Activated CD4-positive, alpha-beta T cell treated with anti-CD3 and anti-CD28 coated beads for 4 hours (primary cell): Measurements from ENCODE around the gene GFOD2.
"Not testable (repeated sequence)": the region's sequence is repeated elsewhere in the genome, so short reads cannot be mapped to it uniquely, and the experiment has no call there.

ENCODE experiments used
- DNase-seq, 2 donors: peaks; one replicate each; pipeline ENCODE4 v3.0.0-alpha.2; 2020

GFOD2 gene

DNA sequence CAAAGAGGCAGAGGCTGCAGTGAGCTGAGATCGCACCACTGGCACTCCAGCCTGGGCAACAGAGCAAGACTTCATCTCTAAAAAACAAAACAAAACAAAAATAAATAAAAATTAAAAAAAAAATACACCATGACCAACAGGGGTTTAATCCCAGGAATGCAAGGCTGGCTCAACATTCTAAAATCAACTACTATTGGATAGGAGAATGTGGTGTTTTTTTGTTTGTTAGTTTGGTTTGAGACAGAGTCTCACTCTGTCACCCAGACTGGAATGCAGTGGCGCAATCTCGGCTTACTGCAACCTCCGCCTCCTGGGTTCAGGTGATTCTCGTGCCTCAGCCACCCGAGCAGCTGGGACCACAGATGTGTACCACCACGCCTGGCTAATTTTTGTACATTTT, 19.9 kb downstream of the GFOD2 start:
- no peak for DNase-seq

DNA sequence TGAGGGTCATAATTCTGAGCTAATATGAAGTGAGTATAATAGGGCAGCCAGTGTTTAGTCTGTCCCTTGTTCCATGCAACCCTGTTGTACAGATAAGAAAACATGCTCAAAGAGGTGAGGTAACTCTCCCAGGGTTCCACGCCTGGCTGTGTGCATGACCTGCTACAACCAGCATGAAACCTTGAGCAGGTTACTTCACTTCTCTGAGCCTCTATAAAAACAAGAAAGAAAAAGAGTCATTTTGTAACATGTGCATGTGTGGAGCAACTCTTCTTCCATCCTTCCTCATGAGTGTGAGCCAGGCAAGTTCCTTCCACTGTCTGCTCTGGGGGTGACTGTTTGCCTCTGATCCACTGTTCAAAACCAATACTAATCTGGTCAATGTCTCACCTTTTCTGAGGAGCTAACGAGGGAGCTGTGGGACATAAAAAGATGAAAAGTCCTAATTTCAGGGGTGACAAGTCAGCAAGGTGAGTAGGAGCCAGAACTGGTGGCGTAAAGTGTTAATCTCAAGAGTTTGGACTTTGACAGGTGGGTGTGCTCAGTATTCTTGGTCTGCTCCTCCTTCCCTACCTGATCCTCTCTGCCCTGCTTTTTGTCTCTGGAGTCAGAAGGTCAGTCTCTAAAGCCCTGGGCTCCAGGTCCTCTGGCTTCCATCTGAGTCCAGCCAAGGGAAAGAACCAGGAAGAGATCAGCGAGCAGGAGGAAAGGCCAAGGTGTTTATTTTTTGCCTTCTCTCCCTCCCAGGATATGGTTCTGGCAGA, 21.5 kb downstream of the GFOD2 start:
- no peak for DNase-seq

DNA sequence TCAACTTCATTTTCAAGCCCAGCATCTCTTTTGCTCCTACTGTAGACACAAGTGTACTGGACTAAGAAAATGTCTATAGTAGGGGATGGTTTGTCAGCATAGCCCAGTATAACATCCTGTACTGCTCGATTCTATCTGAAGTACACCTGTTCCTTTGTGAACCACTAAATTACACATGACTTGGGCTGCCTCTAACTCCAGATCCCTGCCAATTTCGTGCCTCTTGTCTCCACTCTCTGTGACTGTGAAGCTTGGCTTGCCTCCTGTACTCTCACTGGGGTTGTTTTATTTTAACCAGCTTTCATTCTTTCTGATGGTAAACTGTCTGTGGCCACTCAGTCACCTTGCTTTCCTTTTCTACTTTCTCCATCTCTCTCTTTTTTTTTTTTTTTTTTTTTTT, 24.5 kb downstream of the GFOD2 start:
- DNase-seq = no peak

DNA sequence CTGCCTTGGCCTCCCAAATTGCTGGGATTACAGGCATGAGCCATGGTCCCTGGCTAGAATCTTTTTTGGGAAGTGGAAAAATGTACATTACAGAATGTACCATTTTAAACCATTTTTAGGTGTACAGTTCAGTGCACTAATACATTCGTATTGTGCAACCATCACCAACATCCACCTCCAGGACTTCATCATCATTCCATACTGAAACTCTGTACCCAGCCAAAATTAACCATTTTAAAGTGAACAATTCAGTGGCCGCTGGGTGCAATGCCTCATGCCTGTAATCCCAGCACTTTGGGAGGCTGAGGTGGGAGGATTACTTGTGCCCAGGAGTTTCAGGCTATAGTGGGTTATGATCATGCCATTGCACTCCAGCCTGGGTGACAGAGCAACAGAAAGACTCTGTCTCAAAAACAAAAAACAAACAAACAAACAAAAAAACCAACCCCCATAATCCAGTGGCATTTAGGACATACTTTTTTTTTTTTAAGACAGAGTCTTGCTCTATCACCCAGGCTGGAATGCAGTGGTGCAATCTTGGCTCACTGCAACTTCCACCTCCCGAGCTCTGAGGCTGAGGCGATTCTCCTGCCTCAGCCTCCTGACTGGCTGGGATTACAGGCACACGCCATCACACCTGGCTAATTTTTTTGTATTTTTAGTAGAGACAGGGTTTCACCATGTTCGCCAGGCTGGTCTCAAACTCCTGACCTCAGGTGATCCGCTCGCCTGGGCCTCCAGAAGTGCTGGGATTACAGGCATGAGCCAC, 25.4 kb downstream of the GFOD2 start:
- not testable (repeated sequence) for DNase-seq

DNA sequence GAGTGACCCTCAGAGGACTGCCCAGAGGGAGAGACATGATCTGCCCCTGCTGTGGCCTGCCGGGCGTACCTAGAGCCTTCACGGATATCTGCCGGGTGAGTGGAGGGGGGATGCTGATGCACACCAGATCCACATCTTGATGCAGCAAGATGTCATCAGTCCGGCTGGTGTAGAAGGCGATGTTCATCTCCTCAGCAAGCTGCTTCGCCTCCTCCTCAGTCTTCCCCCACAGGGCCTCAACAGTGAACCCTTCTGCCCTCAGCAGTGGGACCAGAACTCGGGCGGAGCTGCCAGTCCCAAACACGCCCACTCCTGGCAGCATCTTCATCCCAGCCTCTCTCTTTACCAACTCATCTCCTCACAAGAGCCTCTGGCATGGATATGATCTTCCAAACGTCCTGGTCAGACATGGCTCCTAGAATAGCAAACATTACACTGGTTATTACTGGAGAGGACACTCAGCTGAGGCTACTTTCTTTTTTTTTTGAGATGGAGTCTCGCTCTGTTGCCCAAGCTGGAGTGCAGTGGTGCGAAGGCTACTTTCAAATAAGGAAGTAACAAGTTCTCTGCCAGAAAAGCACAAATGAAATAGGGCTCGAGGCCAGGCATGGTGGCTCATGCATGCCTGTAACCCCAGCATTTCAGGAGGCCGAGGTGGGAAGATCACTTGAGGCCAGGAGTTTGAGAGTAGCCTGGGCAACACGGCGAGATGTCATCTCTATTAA, 33.6 kb downstream of the GFOD2 start:
- no peak for DNase-seq

DNA sequence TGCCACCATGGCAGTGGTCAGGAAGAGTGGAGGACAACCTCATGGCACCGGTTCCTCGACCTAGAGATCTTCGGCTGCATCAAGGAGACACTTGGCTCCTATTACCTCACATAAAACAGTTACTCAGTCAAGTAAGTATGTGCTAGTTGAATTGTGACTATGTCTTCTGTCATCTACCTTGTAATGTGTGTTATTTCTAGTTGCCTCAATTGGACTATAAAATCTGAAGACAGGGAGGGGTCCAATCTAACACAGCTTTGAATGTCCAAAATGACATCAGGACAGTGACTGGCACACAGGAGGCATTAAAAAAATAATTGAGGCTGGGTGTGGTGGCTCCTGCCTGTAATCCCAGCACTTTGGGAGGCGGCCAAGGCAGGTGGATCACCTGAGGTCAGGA, 35.3 kb downstream of the GFOD2 start:
- DNase-seq = no peak

DNA sequence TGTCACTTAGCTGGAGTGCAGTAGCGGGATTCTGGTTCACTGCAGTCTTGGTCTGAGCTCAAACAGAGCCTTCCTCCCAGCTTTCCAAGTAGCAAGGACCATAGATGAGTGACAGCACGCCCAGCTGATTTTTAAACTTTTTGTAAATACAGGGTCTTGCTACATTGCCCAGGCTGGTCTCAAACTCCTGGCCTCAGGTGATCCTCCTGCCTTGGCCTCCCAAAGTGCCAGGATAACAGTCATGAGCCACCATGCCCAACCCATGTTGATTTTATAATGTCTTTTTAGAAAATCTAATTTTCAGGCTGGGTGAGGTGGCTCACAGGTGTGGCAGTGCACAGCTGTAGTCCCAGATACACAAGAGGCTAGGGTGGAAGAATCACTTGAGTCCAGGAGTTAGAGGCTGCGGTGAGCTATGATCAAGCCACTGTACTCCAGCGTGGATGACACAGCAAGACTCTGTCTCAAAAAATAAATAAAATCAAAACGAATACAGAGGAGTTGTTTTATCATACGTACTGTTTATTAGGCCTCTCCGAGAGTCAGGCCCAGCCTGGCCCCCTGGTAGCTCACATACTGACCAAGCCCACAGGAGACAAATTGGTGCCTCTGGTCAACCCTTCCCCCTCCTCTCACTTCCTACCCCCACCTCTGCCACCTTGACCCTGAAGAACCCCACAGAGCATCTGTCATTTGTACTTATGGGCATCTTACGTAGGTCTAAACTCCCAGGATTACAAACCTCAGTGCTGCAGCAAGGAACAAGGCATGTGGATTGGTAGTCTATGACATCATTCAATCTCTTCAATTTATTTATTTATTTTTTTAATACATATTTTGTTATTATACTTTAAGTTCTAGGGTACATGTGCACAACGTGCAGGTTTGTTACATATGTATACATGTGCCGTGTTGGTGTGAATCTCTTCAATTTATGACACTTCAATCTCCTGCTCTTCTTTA, 38.9 kb downstream of the GFOD2 start:
- no peak for DNase-seq

DNA sequence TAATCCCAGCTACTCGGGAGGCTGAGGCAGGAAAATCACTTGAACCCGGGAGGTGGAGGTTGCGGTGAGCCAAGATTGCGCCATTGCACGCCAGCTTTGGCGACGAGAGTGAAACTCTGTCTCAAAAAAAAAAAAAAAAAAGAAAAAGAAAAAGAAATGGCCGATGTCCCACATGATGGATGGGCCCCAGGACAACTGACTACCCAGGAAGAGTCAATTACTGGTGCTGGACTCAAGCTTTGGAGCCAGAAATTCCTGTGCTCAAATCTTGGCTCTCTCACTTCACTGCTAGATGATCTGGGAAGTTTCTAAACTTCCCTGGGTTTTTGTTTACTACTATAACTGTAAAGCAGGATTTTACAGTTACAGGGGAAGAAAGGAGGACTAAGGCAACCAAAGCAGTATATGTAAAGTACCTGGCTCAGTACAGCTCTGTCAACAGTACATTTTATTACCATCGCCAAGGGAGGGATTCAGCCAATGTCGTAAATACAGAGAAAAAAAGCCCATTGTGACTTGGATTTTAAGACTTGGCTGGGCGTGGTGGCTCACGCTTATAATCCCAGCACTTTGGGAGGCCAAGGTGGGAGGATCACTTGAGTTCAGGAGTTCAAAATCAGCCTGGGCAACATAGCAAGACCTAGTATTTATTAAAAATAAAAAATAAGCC, 40.6 kb downstream of the GFOD2 start:
- DNase-seq = no peak

DNA sequence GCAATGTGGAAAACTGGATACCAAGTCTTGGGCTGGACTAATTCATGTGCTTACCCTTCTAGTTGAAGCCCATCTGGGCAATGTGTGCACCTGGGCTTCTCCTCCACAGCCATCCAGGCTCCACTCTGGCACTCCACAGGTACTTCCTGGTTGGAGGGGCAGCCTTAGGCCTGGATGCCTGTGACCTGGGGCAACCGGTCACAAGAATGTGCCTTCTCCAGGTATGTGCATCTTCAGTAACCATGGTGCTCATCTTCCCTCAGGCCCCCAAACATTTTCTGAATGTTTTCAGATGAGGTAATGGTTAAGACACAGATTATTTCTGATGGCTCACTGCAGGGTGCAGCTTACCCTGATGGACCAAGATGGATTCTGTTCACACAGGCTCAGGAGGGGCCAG, 41.4 kb downstream of the GFOD2 start:
- no peak for DNase-seq

DNA sequence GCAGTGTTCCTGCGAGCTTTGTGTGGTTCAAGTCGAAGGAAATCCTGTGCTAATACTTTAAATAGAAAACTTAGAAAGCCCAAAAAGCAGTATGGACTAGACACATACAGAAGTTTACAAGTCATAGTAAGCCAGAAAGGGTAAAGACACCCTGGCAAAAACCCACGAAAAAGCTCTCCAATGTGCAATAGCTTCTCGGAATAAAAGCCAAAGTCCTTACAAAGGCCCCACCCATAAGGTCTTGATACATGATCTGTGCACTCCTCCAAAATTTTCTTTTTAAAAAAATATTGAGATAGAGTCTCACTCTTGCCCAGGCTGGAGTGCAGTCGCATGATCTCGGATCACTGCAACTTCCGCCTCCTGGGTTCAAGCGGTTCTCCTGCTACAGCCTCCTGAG, 42.2 kb downstream of the GFOD2 start:
- DNase-seq = no peak

DNA sequence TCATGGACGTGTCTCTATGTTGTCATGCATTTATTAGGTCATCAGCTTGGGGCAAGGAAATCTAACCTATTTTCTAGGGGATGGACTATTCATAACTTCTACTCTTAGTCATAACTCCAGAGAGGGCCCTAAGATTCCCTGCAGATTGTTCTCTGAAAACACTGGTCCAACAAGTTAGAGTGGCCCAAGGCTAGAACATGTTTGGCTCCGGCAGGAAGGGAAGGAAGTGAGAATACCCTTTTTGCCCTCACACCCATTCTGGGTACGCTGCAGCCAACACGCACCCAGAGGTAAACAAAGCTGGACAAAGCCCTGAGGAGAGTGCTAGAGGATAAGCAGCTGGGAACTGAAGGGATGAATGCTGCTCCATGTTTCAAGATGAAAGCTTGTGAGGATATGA, 42.6 kb downstream of the GFOD2 start:
- no peak for DNase-seq

DNA sequence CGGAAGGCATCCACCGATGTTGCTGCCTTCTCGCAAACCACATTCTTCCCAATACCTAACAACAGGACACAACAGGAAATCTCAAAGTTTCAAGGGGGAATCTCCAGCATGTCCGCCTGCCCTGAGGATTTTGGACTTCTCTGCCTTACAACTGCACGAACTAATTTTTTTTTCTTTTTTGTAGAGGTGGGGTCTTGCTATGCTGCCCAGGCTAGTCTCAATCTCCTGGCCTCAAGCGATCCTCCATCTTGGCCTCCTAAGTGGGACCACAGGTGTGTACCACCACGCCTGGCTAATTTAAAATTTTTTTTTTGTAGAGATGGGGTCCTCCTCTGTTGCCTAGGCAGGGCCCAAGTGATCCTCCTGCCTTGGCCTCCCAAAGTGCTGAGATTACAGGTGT, 43.1 kb downstream of the GFOD2 start:
- DNase-seq = no peak

DNA sequence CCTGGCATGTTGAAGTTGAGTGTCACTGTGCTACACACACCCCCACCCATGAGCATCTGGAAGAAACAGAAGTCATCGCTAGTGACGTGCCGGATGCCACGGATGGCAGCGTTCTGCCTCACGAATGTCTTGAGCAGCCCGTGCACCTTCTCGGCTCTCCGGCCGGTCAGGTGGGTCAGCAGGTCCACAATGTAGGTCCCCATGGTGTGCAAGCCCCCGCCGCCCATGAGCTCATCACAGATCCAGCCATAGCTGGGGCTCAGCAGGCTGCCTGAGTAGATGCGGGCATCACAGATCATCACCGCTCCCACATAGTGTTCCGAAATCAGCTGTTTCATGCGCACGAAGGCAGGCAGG, 43.6 kb downstream of the GFOD2 start:
- DNase-seq = no peak

DNA sequence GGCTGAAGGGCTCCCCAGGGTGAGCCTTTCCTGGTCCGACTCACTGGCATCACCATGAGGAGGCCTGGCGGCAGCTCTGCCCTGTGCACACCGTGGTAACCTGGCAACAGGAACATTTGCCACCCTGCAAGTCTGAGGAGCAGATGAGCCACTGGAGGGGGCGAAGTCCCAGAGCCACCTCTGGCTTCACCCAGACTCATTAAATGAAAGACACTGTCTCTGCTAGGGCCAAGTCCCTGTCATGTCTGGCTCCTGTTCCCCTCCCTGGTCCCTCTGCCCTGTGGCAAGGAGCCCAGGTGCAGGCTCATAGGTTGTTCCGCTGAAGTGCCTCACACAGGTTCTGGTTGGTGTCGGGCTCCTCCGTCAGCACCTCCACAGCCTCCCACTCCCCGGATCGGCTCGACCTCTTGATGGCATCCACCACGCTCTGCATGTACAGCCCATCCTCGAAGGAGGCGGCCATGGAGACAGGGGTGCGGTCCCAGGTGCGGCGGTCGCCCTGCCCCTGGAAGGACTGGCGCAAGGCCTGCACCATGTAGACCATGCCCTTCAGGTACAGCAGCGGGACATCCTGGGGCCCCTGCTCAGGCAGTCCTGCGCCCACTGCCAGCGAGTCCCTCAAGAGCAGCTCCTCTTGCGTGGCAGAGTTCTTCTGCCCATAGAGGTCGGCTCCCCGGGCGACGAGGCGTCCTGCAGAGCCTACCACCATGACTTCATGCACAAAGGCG, 44.1 kb downstream of the GFOD2 start:
- no peak for DNase-seq

DNA sequence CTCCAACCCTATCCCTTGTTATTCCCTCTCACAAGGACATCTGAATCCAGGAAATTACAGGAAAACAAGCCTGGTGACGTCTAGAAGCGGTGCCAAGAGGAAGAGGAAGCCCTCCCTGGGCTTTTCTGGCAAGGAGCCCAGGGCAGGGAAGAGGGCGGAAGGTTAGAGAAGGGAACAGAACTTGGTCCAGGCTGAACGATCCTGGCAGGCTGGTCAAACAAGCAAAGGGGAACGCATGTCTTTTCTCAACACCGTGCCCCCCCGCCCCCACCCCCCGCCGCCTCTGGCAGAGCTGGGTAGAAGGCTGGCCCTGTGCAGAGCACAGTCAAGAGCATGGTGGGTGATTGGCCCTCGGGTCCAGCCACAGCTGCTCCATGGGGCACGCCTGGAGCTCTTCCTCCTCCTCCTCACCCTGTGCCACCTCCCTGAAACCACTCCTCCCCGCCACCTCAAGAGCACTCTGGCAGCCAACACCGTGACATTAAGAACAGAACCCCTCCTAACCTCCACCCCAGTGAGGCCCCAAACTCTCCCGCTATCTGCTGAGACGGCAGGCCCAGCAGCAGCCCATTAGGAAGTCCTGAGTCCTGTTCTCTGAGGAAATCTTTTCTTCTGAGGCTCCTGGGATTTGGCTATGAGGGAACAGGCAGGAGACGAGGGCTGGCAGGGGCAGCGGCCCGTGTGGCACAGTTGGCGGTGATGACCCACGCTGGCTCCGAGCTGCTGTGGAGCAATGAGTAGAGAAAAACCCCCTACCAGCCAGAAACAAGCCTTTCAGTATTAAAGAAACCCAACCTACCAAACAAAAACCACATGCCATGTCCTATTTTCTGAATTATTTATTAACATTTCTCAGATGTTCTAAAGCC, 45.2 kb downstream of the GFOD2 start:
- no peak for DNase-seq

DNA sequence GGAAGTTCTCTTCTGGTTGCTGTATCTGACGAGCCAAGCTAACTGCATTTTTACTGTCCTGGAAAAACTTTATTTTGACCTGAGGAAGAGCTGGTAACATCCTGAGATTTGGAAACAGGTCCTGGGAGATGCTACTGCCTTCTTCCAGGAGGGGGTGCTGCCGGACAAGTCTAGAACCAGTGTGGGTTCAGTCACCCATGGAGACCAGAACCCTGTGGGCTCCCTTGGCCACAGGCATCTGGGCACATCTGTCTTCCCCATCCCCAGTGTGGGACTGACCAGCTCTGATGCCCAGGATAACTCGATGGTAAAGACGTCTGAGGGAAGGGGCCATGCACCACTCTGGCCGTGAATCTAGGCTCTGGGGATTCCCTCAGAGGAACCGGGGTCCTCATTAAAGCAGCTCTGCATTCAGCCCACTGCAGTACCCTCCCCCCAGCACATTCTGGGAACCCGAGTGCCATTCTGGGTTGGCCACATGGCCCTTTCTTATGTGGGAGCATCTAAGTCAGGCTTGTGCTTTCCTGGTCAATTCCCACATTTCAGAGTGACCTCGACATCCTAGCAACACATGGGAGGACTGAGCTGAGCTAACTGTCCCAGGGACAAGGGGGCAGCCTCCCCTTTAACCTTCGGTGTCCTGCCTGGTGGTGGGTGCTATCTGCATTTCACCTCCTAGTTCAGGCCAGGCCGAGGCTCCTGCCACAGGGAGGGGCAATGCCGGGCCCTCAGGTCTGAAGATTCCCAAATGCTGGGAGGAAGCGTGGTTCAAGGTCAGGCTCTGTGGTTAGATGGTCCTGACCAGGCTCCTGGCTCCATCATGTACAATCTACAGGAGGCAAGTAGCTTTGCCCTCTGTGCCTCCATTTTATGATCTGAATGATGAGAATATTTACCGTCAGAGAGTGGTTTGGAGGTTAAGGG, 46.1 kb downstream of the GFOD2 start:
- peak; percentile 51 for DNase-seq

DNA sequence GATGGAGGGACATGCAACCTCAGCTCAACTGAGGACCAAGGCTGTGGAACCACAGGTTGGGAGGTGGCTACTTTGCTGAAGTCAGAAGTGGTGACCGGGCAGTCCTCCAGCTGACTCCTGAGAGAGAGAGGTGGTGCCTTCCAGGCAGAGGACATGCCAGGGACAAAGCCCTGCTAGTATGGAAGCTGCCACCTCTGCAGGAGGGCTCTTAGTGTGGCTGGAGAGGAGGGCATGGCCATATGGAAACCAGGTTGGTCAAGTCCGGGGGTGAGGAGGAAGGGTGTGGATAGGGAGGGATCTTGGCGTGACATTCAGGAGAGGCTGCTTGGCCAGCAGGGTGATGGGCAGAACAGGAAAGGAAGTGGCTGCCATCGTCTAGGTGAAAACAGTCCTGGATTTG, 46.8 kb downstream of the GFOD2 start:
- DNase-seq = no peak

DNA sequence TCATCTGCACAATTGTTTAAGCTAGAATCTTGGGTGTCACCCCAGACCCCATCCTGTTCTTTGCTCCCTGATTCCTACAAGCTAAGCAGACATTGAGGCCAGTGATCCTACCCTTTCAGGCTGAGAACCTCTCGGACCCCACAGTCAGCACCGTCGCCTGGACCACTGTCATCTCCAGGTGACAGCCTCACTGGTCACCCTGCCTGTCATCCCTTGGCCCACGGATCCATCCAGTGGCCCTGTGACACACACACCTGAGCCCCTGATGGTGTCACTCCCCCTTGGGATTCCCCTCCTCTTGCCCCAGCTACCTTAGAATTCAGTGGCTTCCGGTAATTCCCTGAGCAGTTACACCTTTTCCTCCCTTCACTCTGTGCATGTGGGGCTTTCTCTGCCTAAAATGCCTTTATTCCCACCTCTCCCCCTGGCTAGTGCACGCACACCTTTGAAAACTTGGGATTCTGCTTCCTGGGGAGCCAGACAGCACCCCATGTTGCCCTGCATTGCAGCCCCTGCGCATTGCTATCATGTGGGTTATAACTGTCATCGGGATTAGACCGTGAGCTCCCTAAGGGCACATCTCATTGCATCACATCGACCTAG, 49.5 kb downstream of the GFOD2 start:
- no peak for DNase-seq
